BJ (cell line): ENCODE results near the gene TBC1D32. TPM values are rescaled to one million over a fixed set of nuclear protein-coding genes. Genes with fewer than 3 reads are reported as not detected.

Source experiments
- CTCF ChIA-PET: fragments of 350-600 bp; formaldehyde crosslinking; extraction: SDS; loops from one replicate; lab custom pipeline; 2021; ENCODE audit warnings: antibody characterized with exemption, inconsistent platforms; lab: Yijun Ruan, JAX
- POLR2A ChIA-PET: fragments of 300-600 bp; sonication (Branson Sonifier 250); formaldehyde crosslinking; extraction: SDS; loops from one replicate; lab custom pipeline; 2021; ENCODE audit warnings: antibody characterized with exemption; lab: Charles Lee
- DNase-seq: peaks from one replicate; pipeline ENCODE4 v3.0.0-alpha.2; 2011; ENCODE audit warnings: low read depth
- H3K27me3 ChIP-seq: 2 replicates; pipeline ENCODE4 v1.6.0; 2011; ENCODE audit warnings: low read length; ENCODE audit not compliant: control insufficient read depth, insufficient read depth
- H3K36me3 ChIP-seq: 2 replicates; pipeline ENCODE4 v1.5.1; 2011; ENCODE audit warnings: low read length; ENCODE audit not compliant: control insufficient read depth, insufficient read depth
- H3K4me3 ChIP-seq: 2 replicates; pipeline ENCODE4 v1.5.1; 2011; ENCODE audit warnings: low read depth, mild to moderate bottlenecking, control low read depth, low read length
- CTCF ChIP-seq: IDR thresholded peaks from 2 replicates; pipeline ENCODE4 v1.5.1; 2011; ENCODE audit warnings: low read depth, mild to moderate bottlenecking, control low read depth, inconsistent platforms, low read length, moderate library complexity; ENCODE audit not compliant: insufficient read depth
- polyA plus RNA-seq: library from polyadenylated mRNA; depleted of rRNA; stranded (reverse); fragments of >200 nt; gene quantifications from 2 replicates; pipeline ENCODE4 v1.2.3, GENCODE V29; 2011

TBC1D32 gene
- polyA plus RNA-seq, 1 experiment: 1.6 TPM

- ChIA-PET CTCF (no interaction called here), POLR2A (no interaction called here)
- no peak for TF ChIP-seq CTCF
- Histone ChIP-seq H3K4me3 (no peak overlapping the region), H3K27me3 (no peaks in the 10 kb centered on the region), H3K36me3 (no peaks in the 10 kb centered on the region)
- DNase-seq: no peak
These were observed 31.5 kb upstream of the TBC1D32 start for GRCh38 chr6:121365536-121366521.

GRCh38 chr6:121356575-121356974, 22.3 kb upstream of the TBC1D32 start:
- H3K36me3 ChIP-seq: no peaks in the 10 kb centered on the region
- no peak for DNase-seq
- CTCF ChIA-PET: interaction anchor here (0.6 kb wide), 1 partner anchor 22 kb away, joined by 3 read pairs; the partner anchor contains the start of gene TBC1D32
- H3K4me3 ChIP-seq: no peak overlapping the region
- no peak for TF ChIP-seq CTCF
- POLR2A ChIA-PET: no interaction called here
- H3K27me3 ChIP-seq: no peaks in the 10 kb centered on the region

- Histone ChIP-seq H3K36me3 (no peaks in the 10 kb centered on the region), H3K27me3 (no peaks in the 10 kb centered on the region), H3K4me3 (no peak overlapping the region)
- TF ChIP-seq CTCF: peak; percentile 47
- CTCF ChIA-PET: interaction anchor here (0.9 to 1.1 kb wide), 2 partner anchors 11 to 23 kb away, joined by 3 to 5 read pairs; no protein-coding TSS in a partner anchor
- POLR2A ChIA-PET: no interaction called here
- no peak for DNase-seq
These were observed 20.5 kb upstream of the TBC1D32 start for GRCh38 chr6:121354764-121355163.

- TF ChIP-seq CTCF: no peak
- Histone ChIP-seq H3K4me3 (no peak overlapping the region), H3K27me3 (no peaks in the 10 kb centered on the region), H3K36me3 (no peaks in the 10 kb centered on the region)
- no peak for DNase-seq
- POLR2A ChIA-PET: no interaction called here
- CTCF ChIA-PET: interaction anchor here (0.9 kb wide), 1 partner anchor 871 kb away, joined by 3 read pairs; no protein-coding TSS in a partner anchor
These were observed 18.7 kb upstream of the TBC1D32 start for GRCh38 chr6:121352941-121353340.

- ChIA-PET CTCF (no interaction called here), POLR2A (no interaction called here)
- no peaks in the 10 kb centered on the region for H3K36me3 ChIP-seq
- no peak for DNase-seq
- H3K27me3 ChIP-seq: no peaks in the 10 kb centered on the region
- H3K4me3 ChIP-seq: no peak overlapping the region
- no peak for TF ChIP-seq CTCF
These were observed 17.6 kb upstream of the TBC1D32 start for GRCh38 chr6:121351916-121352315.
